ENCODE measurements around the gene DCLRE1B. TPM values are rescaled to one million over a fixed set of nuclear protein-coding genes. Genes with fewer than 3 reads are reported as not detected.
A peak's percentile ranks its signal among the peaks of the same experiment; 100 is the strongest.

The DCLRE1B gene
- total RNA-seq, 3 donors from 2014 or later (not counting 1 experiment from before 2014, with no cell fraction given), result 5.5 to 6.8 (median 5.9) TPM

DNA sequence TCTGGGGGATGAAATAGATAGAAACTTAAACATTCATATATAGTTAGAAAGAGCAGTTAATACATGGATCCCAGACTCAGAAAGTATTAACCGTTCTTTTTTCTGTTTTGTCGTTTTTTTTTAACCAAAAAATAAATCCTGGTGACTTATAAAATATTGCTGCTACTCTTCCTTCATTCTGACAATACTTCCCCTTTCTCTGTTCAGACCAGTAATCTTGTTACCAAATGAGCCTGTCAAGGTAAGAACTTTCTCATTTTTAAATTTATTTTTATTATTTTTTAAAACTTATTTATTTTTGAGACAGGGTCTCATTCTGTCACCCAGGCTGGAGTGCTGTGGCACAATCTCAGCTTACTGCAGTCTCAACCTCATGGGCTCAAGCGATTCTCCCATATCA is 47.4 kb upstream of the DCLRE1B start:
- H3K9me3 ChIP-seq (ENCODE audit: control insufficient read depth, insufficient read depth, low read length), result no peaks in the 10 kb centered on the region
- WGBS (ENCODE audit: insufficient coverage), result 46% methylated on average over 3 of the region's 3 CpGs
- Mint-ChIP-seq H3K9me3 (no peaks in the 10 kb centered on the region), H3K4me3 (no peak overlapping the region), H3K36me3 (peaks cover 20% of the 10 kb centered on the region), H3K4me1 (peaks cover 42 to 47% of the 10 kb centered on the region in 2 donors), H3K27me3 (ENCODE audit: low read depth in 2 of 2) (no peaks in the 10 kb centered on the region), H3K27ac (peak overlapping the region; percentile 76 to 89)
- peaks cover 21% of the 10 kb centered on the region for H3K4me1 ChIP-seq (ENCODE audit: control insufficient read depth, insufficient read depth, low read length)
- ATAC-seq, result no peak
- DNase-seq, result no peak
- no peaks in the 10 kb centered on the region for H3K27me3 ChIP-seq (ENCODE audit: control insufficient read depth, insufficient read depth, low read length)
- intact Hi-C loops (cut with micrococcal nuclease), result loop anchor here (2.0 kb wide), 1 partner anchor 47 kb away; the partner anchor contains the start of genes AP4B1 and DCLRE1B
- no peak overlapping the region for H3K4me3 ChIP-seq (ENCODE audit: low read length)
- no peak overlapping the region for H3K27ac ChIP-seq (ENCODE audit: low read length)
- no peak for TF ChIP-seq CTCF (IDR thresholded peaks at IDR 0.05)
- peaks cover 46% of the 10 kb centered on the region for H3K36me3 ChIP-seq (ENCODE audit: control insufficient read depth, insufficient read depth, low read length)

GRCh38 chr1:113858418-113858817 is 46.7 kb upstream of the DCLRE1B start:
- intact Hi-C loops (cut with micrococcal nuclease), result loop anchor here (2.0 kb wide), 1 partner anchor 46 kb away; the partner anchor contains the start of genes AP4B1 and DCLRE1B
- ATAC-seq (no peak), DNase-seq (no peak)
- no peaks in the 10 kb centered on the region for H3K9me3 ChIP-seq (ENCODE audit: control insufficient read depth, insufficient read depth, low read length)
- H3K27ac ChIP-seq (ENCODE audit: low read length), result peak overlapping the region; percentile 56
- H3K27me3 Mint-ChIP-seq (ENCODE audit: low read depth in 2 of 2), result no peaks in the 10 kb centered on the region
- no peak overlapping the region for H3K4me3 Mint-ChIP-seq
- 63% methylated on average over 3 of the region's 3 CpGs for WGBS (ENCODE audit: insufficient coverage)
- H3K27me3 ChIP-seq (ENCODE audit: control insufficient read depth, insufficient read depth, low read length), result no peaks in the 10 kb centered on the region
- H3K27ac Mint-ChIP-seq, result peak overlapping the region; percentile 76 to 89
- peaks cover 20% of the 10 kb centered on the region for H3K36me3 Mint-ChIP-seq
- H3K4me3 ChIP-seq (ENCODE audit: low read length), result no peak overlapping the region
- H3K36me3 ChIP-seq (ENCODE audit: control insufficient read depth, insufficient read depth, low read length), result peaks cover 49% of the 10 kb centered on the region
- H3K9me3 Mint-ChIP-seq, result no peaks in the 10 kb centered on the region
- H3K4me1 Mint-ChIP-seq, result peaks cover 48 to 53% of the 10 kb centered on the region in 2 donors
- TF ChIP-seq CTCF (IDR thresholded peaks at IDR 0.05), result no peak
- H3K4me1 ChIP-seq (ENCODE audit: control insufficient read depth, insufficient read depth, low read length), result peaks cover 21% of the 10 kb centered on the region

DNA sequence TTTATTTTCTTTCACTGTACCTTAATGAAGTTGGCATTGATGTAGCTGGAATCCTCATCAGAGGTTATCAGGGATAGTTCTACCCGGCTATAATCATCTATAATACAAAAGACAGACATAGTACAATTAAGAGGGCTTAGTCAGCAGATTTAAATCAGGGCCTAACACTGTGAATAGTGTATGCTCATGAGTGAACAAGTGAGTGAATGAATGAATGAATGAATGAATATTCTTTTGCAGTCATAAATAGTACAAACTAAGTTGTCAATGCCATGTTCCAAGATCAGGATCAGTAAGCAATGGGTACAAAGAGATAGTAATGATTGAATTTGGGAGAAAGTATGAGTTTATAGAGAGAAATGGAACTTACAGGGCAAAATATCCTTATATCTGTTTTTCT is 46.1 kb upstream of the DCLRE1B start:
- Mint-ChIP-seq H3K27ac (peak overlapping the region; percentile 76 to 89), H3K27me3 (ENCODE audit: low read depth in 2 of 2) (no peaks in the 10 kb centered on the region), H3K36me3 (peaks cover 20% of the 10 kb centered on the region), H3K9me3 (no peaks in the 10 kb centered on the region), H3K4me1 (peaks cover 51 to 56% of the 10 kb centered on the region in 2 donors), H3K4me3 (peak overlapping the region; percentile 65)
- ATAC-seq, result no peak
- peak overlapping the region; percentile 56 for H3K27ac ChIP-seq (ENCODE audit: low read length)
- H3K4me1 ChIP-seq (ENCODE audit: control insufficient read depth, insufficient read depth, low read length), result peaks cover 21% of the 10 kb centered on the region
- no peak for DNase-seq
- intact Hi-C loops (cut with micrococcal nuclease), result loop anchor here (2.0 kb wide), 1 partner anchor 46 kb away; the partner anchor contains the start of genes AP4B1 and DCLRE1B
- H3K4me3 ChIP-seq (ENCODE audit: low read length), result peak overlapping the region; percentile 1
- no peaks in the 10 kb centered on the region for H3K27me3 ChIP-seq (ENCODE audit: control insufficient read depth, insufficient read depth, low read length)
- WGBS (ENCODE audit: insufficient coverage), result 80% methylated on average over 1 of the region's 1 CpG
- H3K36me3 ChIP-seq (ENCODE audit: control insufficient read depth, insufficient read depth, low read length), result peaks cover 49% of the 10 kb centered on the region
- no peak for TF ChIP-seq CTCF (IDR thresholded peaks at IDR 0.05)
- no peaks in the 10 kb centered on the region for H3K9me3 ChIP-seq (ENCODE audit: control insufficient read depth, insufficient read depth, low read length)
